Measurements from ENCODE around the gene PCSK1.

GRCh38 chr5:96447949-96448348 is 14.9 kb upstream of the PCSK1 start:
- TF ChIP-seq CTCF (conservative IDR thresholded peaks at IDR 0.05; ENCODE audit: low read length): no peak
- TF ChIP-seq EZH2phosphoT487 (IDR thresholded peaks at IDR 0.05; ENCODE audit: borderline replicate concordance): no peak

Measured in Loucy (cell line).